ENCODE data around the gene CHMP2A. TPM values are rescaled to one million over a fixed set of nuclear protein-coding genes. Genes with fewer than 3 reads are reported as not detected.

The CHMP2A gene
- total RNA-seq, 2 experiments from 2014 or later = 137 to 144 TPM

Other genes starting within 250 kb of the CHMP2A start
- 10 to 100 TPM; 53.8 to 60.1 TPM for gene ERVK3-1, start 249.7 kb downstream of the CHMP2A start, total RNA-seq
- 1 to 10 TPM; 5.4 to 5.7 TPM for gene ZSCAN22, start 228.1 kb downstream of the CHMP2A start, total RNA-seq
- gene A1BG, start 201.6 kb downstream of the CHMP2A start, total RNA-seq = 1 to 10 TPM; 8.5 to 9.9 TPM
- gene ZNF497, start 192.4 kb downstream of the CHMP2A start, total RNA-seq = 1 to 10 TPM; 1.1 to 1.2 TPM
- 1 to 10 TPM; 1.7 TPM for gene ZNF837, start 174.1 kb downstream of the CHMP2A start, total RNA-seq
- gene RPS5, start 167.8 kb downstream of the CHMP2A start, total RNA-seq = 100 to 1,000 TPM; 785 to 801 TPM
- gene RNF225, start 159.4 kb downstream of the CHMP2A start, total RNA-seq = under 1 TPM in 1 of 2 experiments, not detected in 1; 0.45 TPM
- 1 to 10 TPM; 5.2 to 5.5 TPM for gene ZNF584, start 146.5 kb downstream of the CHMP2A start, total RNA-seq
- 1 to 10 TPM; 4.5 to 4.7 TPM for gene ZNF132, start 115.0 kb downstream of the CHMP2A start, total RNA-seq
- 10 to 100 TPM; 11.5 to 12.3 TPM for gene ZNF324B, start 103.5 kb downstream of the CHMP2A start, total RNA-seq
- 10 to 100 TPM; 10.8 to 12.1 TPM for gene ZNF324, start 88.0 kb downstream of the CHMP2A start, total RNA-seq
- gene ZNF446, start 78.8 kb downstream of the CHMP2A start, total RNA-seq = 1 to 10 TPM; 8.4 to 8.7 TPM
- 10 to 100 TPM; 16.8 to 17.1 TPM for gene SLC27A5, start 43.1 kb downstream of the CHMP2A start, total RNA-seq
- gene ZBTB45, start 35.3 kb downstream of the CHMP2A start, total RNA-seq = 10 to 100 TPM; 15.8 to 17.4 TPM
- gene TRIM28, start 11.0 kb downstream of the CHMP2A start, total RNA-seq = 100 to 1,000 TPM; 345 TPM
- gene UBE2M, start 3.5 kb upstream of the CHMP2A start, total RNA-seq = 10 to 100 TPM; 87.5 to 92.4 TPM
- 10 to 100 TPM; 21.6 to 22.9 TPM for gene MZF1, start 18.2 kb upstream of the CHMP2A start, total RNA-seq